RWPE1 (cell line): ENCODE results near the gene WNT3.

Experiments used
- CTCF ChIA-PET: fragments of 350-600 bp; sonication (Branson Sonifier 250); formaldehyde crosslinking; extraction: SDS; loops from one replicate; lab custom pipeline; 2021; lab: Yijun Ruan, JAX
- POLR2A ChIA-PET: fragments of 400-600 bp; formaldehyde crosslinking; extraction: SDS; loops from one replicate; lab custom pipeline; 2020; ENCODE audit warnings: antibody characterized with exemption; ENCODE audit not compliant: low non-redundant PET; lab: Yijun Ruan, JAX
- DNase-seq: peaks from one replicate; pipeline ENCODE4 v3.0.0; 2012; ENCODE audit warnings: low spot score
- H3K27ac ChIP-seq: fragments of 450-650 bp; 2 replicates; pipeline ENCODE4 v1.5.1; 2017
- CTCF ChIP-seq: fragments of 450-650 bp; conservative IDR thresholded peaks from 2 replicates; pipeline ENCODE4 v1.5.1; 2017; ENCODE audit warnings: low read depth, mild to moderate bottlenecking

Gene WNT3

GRCh38 chr17:46719891-46720290, 98.6 kb downstream of the WNT3 start:
- ChIA-PET CTCF (interaction anchor here (0.7 kb wide), 1 partner anchor 673 kb away, joined by 3 read pairs; no protein-coding TSS in a partner anchor), POLR2A (no interaction called here)
- no peak overlapping the region for H3K27ac ChIP-seq
- TF ChIP-seq CTCF, result no peak
- DNase-seq, result no peak

GRCh38 chr17:46717999-46718398, 100.5 kb downstream of the WNT3 start:
- no peak for TF ChIP-seq CTCF
- DNase-seq, result no peak
- POLR2A ChIA-PET, result no interaction called here
- CTCF ChIA-PET, result no interaction called here
- no peak overlapping the region for H3K27ac ChIP-seq
